Measurements from ENCODE around the gene RPLP2. TPM values are rescaled to one million over a fixed set of nuclear protein-coding genes. Genes with fewer than 3 reads are reported as not detected.

Gene RPLP2
- total RNA-seq, 2 donors from 2014 or later = 170 to 221 TPM

DNA sequence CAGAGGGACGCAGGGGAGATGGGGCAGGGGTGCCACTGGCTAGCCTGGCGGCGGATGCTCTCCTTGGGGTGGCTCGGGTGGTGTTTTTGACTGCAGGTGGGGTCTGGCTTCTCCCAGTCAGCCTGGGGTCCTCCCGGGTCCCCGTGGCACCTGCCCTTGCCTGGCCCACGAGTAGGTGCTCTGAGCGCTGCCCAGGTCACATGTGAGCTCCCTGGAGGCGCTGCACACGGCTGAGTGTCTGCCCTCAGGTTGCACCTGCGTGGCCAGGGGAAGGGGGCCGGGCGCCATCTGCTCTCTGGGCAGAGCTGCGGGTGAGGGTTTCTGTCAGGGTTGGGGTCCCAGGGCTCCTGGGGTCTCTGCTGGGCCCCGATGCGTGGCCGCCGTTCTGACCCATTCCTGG is 38.1 kb downstream of the RPLP2 start:
- Histone ChIP-seq H3K4me1 (ENCODE audit: control insufficient read depth in 1 of 2, low read depth in 2 of 2) (peaks cover 38 to 54% of the 10 kb centered on the region in 2 donors), H3K27me3 (replicated peaks; ENCODE audit: insufficient read depth) (no peaks in the 10 kb centered on the region), H3K27ac (no peak overlapping the region), H3K9me3 (no peaks in the 10 kb centered on the region), H3K36me3 (no peaks in the 10 kb centered on the region), H3K4me3 (no peak overlapping the region)
- TF ChIP-seq, protein P1, sequence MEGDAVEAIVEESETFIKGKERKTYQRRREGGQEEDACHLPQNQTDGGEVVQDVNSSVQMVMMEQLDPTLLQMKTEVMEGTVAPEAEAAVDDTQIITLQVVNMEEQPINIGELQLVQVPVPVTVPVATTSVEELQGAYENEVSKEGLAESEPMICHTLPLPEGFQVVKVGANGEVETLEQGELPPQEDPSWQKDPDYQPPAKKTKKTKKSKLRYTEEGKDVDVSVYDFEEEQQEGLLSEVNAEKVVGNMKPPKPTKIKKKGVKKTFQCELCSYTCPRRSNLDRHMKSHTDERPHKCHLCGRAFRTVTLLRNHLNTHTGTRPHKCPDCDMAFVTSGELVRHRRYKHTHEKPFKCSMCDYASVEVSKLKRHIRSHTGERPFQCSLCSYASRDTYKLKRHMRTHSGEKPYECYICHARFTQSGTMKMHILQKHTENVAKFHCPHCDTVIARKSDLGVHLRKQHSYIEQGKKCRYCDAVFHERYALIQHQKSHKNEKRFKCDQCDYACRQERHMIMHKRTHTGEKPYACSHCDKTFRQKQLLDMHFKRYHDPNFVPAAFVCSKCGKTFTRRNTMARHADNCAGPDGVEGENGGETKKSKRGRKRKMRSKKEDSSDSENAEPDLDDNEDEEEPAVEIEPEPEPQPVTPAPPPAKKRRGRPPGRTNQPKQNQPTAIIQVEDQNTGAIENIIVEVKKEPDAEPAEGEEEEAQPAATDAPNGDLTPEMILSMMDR (IDR thresholded peaks at IDR 0.05) = no peak
- ATAC-seq (ENCODE audit: insufficient number of reproducible peaks, low FRiP score, low read depth) (no peak), DNase-seq (ENCODE audit: low spot score) (no peak)

DNA sequence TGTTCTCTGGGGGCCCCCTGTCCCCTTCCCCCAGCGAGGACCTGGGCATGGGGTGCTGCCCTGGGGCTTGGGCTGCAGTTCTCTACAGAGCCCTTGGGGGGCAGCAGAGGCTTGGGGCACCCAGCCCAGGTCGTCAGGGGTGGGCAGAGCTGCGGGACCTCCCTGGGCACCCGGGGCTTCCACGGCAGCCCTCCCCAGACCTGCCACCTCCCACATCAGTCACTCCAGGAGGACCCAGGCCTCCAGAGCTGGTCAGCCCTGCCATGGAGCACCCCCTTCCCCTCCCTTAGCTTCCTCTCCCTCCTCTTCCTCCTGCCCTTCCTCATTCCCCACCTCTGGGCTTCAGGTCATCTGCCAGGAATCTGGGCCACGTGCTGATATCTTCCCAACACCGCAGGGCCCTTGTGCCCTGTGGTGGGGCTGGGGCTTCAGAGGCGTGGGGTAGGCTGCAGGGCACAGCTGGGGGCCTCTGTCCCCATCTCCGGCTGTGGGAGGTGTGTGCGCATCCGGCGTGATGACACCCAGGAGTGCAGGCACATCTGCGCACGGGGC is 38.7 kb downstream of the RPLP2 start:
- peaks cover 35 to 50% of the 10 kb centered on the region in 2 donors for H3K4me1 ChIP-seq (ENCODE audit: control insufficient read depth in 1 of 2, low read depth in 2 of 2)
- no peaks in the 10 kb centered on the region for H3K36me3 ChIP-seq
- H3K27ac ChIP-seq = no peak overlapping the region
- no peaks in the 10 kb centered on the region for H3K27me3 ChIP-seq (replicated peaks; ENCODE audit: insufficient read depth)
- H3K4me3 ChIP-seq = peak overlapping the region; percentile 73
- TF ChIP-seq, protein P1 (IDR thresholded peaks at IDR 0.05) = peak; percentile 89
- ATAC-seq (ENCODE audit: insufficient number of reproducible peaks, low FRiP score, low read depth) = no peak
- no peak for DNase-seq (ENCODE audit: low spot score)
- no peaks in the 10 kb centered on the region for H3K9me3 ChIP-seq

DNA sequence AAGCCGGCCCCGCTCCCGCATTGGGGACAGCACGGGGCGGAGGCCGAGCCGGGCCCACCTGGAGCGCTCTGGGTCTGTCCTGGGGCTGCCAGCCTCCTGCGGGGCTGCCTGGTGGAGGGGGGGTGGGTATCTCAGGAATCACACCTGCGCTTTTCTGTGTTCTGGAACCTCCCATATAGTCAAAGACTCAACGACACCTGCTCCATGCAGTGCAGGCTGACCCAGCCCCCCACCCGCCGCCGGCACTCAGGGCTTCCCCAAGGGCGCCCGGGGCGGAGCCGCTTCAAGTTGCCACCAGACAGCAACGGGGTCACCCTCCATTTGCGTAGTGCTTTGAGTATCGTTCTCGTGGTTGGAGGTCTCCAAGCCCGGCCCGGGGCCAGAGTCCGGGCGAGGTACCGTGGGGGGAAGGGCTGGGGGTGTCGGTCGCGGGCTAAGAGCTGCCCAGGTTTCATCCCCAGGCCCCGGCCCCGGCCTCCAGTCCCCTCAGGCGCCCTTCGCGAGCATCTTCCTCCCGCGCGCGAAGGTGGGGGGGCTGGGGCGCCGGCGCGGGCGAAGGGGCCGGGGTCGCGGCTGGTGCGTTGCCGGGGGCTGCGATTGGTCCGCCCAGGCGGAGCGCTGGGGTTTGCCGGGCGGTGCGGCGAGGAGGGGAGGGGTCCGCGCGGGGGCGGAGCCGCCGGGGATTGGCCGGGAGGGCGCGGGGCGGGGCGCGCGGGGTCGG is 39.5 kb downstream of the RPLP2 start:
- ATAC-seq (ENCODE audit: insufficient number of reproducible peaks, low FRiP score, low read depth) (no peak), DNase-seq (ENCODE audit: low spot score) (no peak)
- Histone ChIP-seq H3K4me3 (peak overlapping the region; percentile 73), H3K9me3 (no peaks in the 10 kb centered on the region), H3K27ac (no peak overlapping the region), H3K36me3 (no peaks in the 10 kb centered on the region), H3K4me1 (ENCODE audit: control insufficient read depth in 1 of 2, low read depth in 2 of 2) (peaks cover 30 to 42% of the 10 kb centered on the region in 2 donors), H3K27me3 (replicated peaks; ENCODE audit: insufficient read depth) (no peaks in the 10 kb centered on the region)
- TF ChIP-seq, protein P1 (IDR thresholded peaks at IDR 0.05) = no peak

DNA sequence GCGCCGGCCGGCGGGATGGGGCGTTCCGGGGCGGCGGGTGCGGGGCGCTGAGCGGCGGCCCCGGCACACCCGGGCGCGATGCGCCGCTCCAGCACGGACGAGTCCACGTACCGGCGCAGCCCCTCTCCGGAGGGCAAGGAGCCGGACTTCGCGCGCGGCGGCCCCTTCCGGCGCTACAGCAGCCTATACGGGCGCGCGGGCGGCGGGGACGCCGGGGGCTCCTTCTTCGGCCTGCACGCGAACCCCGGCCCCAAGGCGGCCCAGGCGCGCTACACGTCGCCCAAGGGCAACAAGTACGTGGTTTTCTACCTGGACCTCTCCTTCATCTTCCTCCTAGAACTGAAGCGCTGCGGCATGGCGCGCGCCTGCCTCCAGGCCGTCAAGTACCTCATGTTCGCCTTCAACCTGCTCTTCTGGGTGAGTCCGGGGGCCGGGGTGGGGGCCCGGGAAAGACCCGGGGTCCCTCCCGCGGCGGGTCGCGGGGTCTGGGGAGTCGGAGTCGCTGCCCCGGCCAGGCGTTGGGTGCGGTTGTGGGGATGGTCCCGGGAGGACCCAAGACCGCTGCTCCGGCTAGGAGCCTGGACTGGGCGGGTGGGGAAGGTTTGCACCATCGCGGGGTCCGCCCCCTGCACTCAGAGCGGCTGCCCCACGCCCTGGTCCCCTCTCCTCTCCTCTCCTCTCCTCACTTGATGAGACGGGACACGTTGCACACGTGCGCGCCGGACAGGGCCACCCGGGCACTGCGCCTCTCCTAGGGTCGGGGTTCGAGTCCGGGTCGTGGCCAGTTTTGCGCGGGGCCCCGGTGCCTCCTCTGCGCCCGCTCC is 40.4 kb downstream of the RPLP2 start:
- no peaks in the 10 kb centered on the region for H3K36me3 ChIP-seq
- H3K4me3 ChIP-seq = peak overlapping the region; percentile 61
- TF ChIP-seq, protein P1 (IDR thresholded peaks at IDR 0.05) = no peak
- DNase-seq (ENCODE audit: low spot score) (no peak), ATAC-seq (ENCODE audit: insufficient number of reproducible peaks, low FRiP score, low read depth) (no peak)
- peaks cover 26 to 36% of the 10 kb centered on the region in 2 donors for H3K4me1 ChIP-seq (ENCODE audit: control insufficient read depth in 1 of 2, low read depth in 2 of 2)
- H3K27me3 ChIP-seq (replicated peaks; ENCODE audit: insufficient read depth) = no peaks in the 10 kb centered on the region
- H3K27ac ChIP-seq = no peak overlapping the region
- no peaks in the 10 kb centered on the region for H3K9me3 ChIP-seq

All from thoracic aorta (tissue), 2 donors.